HepG2 (cell line): Measurements from ENCODE around the gene HBEGF.

Source experiments
- CTCF ChIP-seq: sonication (generic); formaldehyde crosslinking; IDR thresholded peaks from 2 replicates; pipeline ENCODE4 v1.5.0; 2020; ENCODE audit warnings: mild to moderate bottlenecking, missing genetic modification reagents, moderate library complexity
- HNRNPUL1 ChIP-seq: fragments of 200-400 bp; formaldehyde crosslinking; IDR thresholded peaks from 2 replicates; pipeline ENCODE4 v1.6.1; 2017; ENCODE audit warnings: low read depth, mild to moderate bottlenecking, low read length, moderate library complexity
- ISL2 ChIP-seq: sonication (generic); formaldehyde crosslinking; IDR thresholded peaks from 2 replicates; pipeline ENCODE4 v1.5.0; 2020; ENCODE audit warnings: missing genetic modification reagents
- ZBTB21 ChIP-seq: sonication (generic); formaldehyde crosslinking; IDR thresholded peaks from 2 replicates; pipeline ENCODE4 v1.4.0; 2020; ENCODE audit warnings: missing genetic modification reagents
- ZNF292 ChIP-seq: sonication (generic); formaldehyde crosslinking; IDR thresholded peaks from 2 replicates; pipeline ENCODE4 v1.8.1; 2022; ENCODE audit warnings: mild to moderate bottlenecking, low read depth, missing genetic modification reagents, borderline replicate concordance
- ZNF609 ChIP-seq: sonication (generic); formaldehyde crosslinking; IDR thresholded peaks from 2 replicates; pipeline ENCODE4 v1.4.0; 2020; ENCODE audit warnings: mild to moderate bottlenecking, missing genetic modification reagents, borderline replicate concordance
- ZNF746 ChIP-seq: sonication (generic); formaldehyde crosslinking; IDR thresholded peaks from 2 replicates; pipeline ENCODE4 v1.8.0; 2022; ENCODE audit warnings: mild to moderate bottlenecking, missing genetic modification reagents

- no peak for TF ChIP-seq ISL2
- no peak for TF ChIP-seq ZNF609 (CRISPR knock-in tag)
- no peak for TF ChIP-seq ZNF292 (CRISPR knock-in tag)
- TF ChIP-seq ZBTB21: no peak
- TF ChIP-seq ZNF746 (CRISPR knock-in tag): no peak
- TF ChIP-seq HNRNPUL1: no peak
- TF ChIP-seq CTCF (CRISPR knock-in tag): peak; percentile 91
Measured at GRCh38 chr5:140372971-140373487, 26.6 kb upstream of the HBEGF start.
